ENCODE data around the gene NEFH. TPM values are rescaled to one million over a fixed set of nuclear protein-coding genes. Genes with fewer than 3 reads are reported as not detected.
"Not testable (repeated sequence)": the region's sequence is repeated elsewhere in the genome, so short reads cannot be mapped to it uniquely, and the experiment has no call there.

Gene NEFH
- total RNA-seq, 2 experiments from 2014 or later, result 8.1 to 8.7 TPM

DNA sequence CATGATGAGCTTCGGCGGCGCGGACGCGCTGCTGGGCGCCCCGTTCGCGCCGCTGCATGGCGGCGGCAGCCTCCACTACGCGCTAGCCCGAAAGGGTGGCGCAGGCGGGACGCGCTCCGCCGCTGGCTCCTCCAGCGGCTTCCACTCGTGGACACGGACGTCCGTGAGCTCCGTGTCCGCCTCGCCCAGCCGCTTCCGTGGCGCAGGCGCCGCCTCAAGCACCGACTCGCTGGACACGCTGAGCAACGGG, 169 bp downstream of the NEFH start:
- peaks cover 2% of the 10 kb centered on the region for H3K36me3 Mint-ChIP-seq
- H3K27ac Mint-ChIP-seq, result no peak overlapping the region
- no peak for DNase-seq

DNA sequence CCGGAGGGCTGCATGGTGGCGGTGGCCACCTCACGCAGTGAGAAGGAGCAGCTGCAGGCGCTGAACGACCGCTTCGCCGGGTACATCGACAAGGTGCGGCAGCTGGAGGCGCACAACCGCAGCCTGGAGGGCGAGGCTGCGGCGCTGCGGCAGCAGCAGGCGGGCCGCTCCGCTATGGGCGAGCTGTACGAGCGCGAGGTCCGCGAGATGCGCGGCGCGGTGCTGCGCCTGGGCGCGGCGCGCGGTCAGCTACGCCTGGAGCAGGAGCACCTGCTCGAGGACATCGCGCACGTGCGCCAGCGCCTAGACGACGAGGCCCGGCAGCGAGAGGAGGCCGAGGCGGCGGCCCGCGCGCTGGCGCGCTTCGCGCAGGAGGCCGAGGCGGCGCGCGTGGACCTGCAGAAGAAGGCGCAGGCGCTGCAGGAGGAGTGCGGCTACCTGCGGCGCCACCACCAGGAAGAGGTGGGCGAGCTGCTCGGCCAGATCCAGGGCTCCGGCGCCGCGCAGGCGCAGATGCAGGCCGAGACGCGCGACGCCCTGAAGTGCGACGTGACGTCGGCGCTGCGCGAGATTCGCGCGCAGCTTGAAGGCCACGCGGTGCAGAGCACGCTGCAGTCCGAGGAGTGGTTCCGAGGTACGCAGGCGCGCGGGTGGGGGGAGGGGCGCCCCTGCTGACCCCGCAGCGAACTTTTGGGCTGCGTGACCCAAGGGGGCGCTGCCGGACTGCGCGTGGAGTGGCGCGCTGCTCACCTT, 670 bp downstream of the NEFH start:
- no peak overlapping the region for H3K27ac Mint-ChIP-seq
- H3K36me3 Mint-ChIP-seq, result peaks cover 2% of the 10 kb centered on the region
- DNase-seq, result peak; percentile 70
- H3K4me3 Mint-ChIP-seq, result peak overlapping the region; percentile 68
- H3K4me1 Mint-ChIP-seq, result peaks cover 8% of the 10 kb centered on the region
- H3K27me3 Mint-ChIP-seq, result peaks cover 46% of the 10 kb centered on the region
- H3K9me3 Mint-ChIP-seq, result no peaks in the 10 kb centered on the region

More for the DNA sequence above, 169 bp downstream of the NEFH start:
- no peaks in the 10 kb centered on the region for H3K9me3 Mint-ChIP-seq
- peaks cover 50% of the 10 kb centered on the region for H3K27me3 Mint-ChIP-seq
- no peak overlapping the region for H3K4me3 Mint-ChIP-seq
- peaks cover 8% of the 10 kb centered on the region for H3K4me1 Mint-ChIP-seq

- no peak overlapping the region for H3K27ac Mint-ChIP-seq
- peak overlapping the region; percentile 68 for H3K4me3 Mint-ChIP-seq
- H3K9me3 Mint-ChIP-seq, result no peaks in the 10 kb centered on the region
- H3K4me1 Mint-ChIP-seq, result peaks cover 8% of the 10 kb centered on the region
- peaks cover 43% of the 10 kb centered on the region for H3K27me3 Mint-ChIP-seq
- peaks cover 2% of the 10 kb centered on the region for H3K36me3 Mint-ChIP-seq
- no peak for DNase-seq
Measured at GRCh38 chr22:29481265-29482000, 1.4 kb downstream of the NEFH start.

- H3K27ac Mint-ChIP-seq, result no peak overlapping the region
- peak overlapping the region; percentile 68 for H3K4me3 Mint-ChIP-seq
- no peaks in the 10 kb centered on the region for H3K9me3 Mint-ChIP-seq
Measured at GRCh38 chr22:29482253-29482652, 2.2 kb downstream of the NEFH start.

GRCh38 chr22:29482726-29483125, 2.7 kb downstream of the NEFH start:
- Mint-ChIP-seq H3K4me1 (peaks cover 8% of the 10 kb centered on the region), H3K27me3 (peaks cover 36% of the 10 kb centered on the region), H3K4me3 (no peak overlapping the region), H3K36me3 (peaks cover 2% of the 10 kb centered on the region), H3K27ac (no peak overlapping the region), H3K9me3 (no peaks in the 10 kb centered on the region)
- DNase-seq, result no peak

More at GRCh38 chr22:29482253-29482652, 2.2 kb downstream of the NEFH start:
- no peak for DNase-seq
- H3K4me1 Mint-ChIP-seq, result peaks cover 8% of the 10 kb centered on the region
- H3K27me3 Mint-ChIP-seq, result peaks cover 39% of the 10 kb centered on the region
- H3K36me3 Mint-ChIP-seq, result peaks cover 2% of the 10 kb centered on the region

DNA sequence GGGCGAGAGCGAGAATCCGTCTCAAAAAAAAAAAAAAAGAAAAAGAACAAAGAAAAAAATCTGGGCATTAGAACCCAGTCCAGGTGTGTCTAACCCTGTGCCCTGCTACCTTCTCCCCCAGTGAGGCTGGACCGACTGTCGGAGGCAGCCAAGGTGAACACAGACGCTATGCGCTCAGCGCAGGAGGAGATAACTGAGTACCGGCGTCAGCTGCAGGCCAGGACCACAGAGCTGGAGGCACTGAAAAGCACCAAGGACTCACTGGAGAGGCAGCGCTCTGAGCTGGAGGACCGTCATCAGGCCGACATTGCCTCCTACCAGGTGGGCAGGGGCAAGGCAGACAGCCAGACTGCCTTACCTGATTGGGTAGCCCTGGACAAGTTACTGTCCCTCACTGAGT, 3.2 kb downstream of the NEFH start:
- H3K27ac Mint-ChIP-seq, result no peak overlapping the region
- peaks cover 8% of the 10 kb centered on the region for H3K4me1 Mint-ChIP-seq
- peaks cover 2% of the 10 kb centered on the region for H3K36me3 Mint-ChIP-seq
- H3K4me3 Mint-ChIP-seq, result no peak overlapping the region
- H3K9me3 Mint-ChIP-seq, result no peaks in the 10 kb centered on the region
- DNase-seq, result no peak
- H3K27me3 Mint-ChIP-seq, result peaks cover 31% of the 10 kb centered on the region

- H3K27me3 Mint-ChIP-seq, result peaks cover 17% of the 10 kb centered on the region
- H3K4me3 Mint-ChIP-seq, result no peak overlapping the region
- H3K27ac Mint-ChIP-seq, result no peak overlapping the region
- H3K36me3 Mint-ChIP-seq, result peaks cover 2% of the 10 kb centered on the region
- H3K4me1 Mint-ChIP-seq, result peaks cover 3% of the 10 kb centered on the region
- DNase-seq, result no peak
- no peaks in the 10 kb centered on the region for H3K9me3 Mint-ChIP-seq
Measured at GRCh38 chr22:29484642-29485041, 4.6 kb downstream of the NEFH start.

DNA sequence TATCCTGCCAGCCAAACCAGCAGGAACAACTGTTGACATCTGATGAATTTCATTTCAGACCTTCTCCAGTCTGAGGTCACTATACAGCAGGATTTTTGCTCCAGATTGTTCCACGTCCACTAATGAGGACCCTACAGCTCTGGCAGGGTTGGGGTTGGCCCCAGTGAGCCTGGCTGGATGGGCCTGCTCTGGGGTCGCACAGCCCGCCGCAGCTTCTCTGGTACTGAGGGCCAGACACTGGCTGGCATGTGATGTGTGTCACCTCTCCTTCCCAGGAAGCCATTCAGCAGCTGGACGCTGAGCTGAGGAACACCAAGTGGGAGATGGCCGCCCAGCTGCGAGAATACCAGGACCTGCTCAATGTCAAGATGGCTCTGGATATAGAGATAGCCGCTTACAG, 5.4 kb downstream of the NEFH start:
- Mint-ChIP-seq H3K9me3 (no peaks in the 10 kb centered on the region), H3K36me3 (peaks cover 2% of the 10 kb centered on the region), H3K4me1 (peaks cover 3% of the 10 kb centered on the region), H3K27ac (peak overlapping the region; percentile 12), H3K4me3 (no peak overlapping the region), H3K27me3 (peaks cover 14% of the 10 kb centered on the region)
- DNase-seq, result no peak

DNA sequence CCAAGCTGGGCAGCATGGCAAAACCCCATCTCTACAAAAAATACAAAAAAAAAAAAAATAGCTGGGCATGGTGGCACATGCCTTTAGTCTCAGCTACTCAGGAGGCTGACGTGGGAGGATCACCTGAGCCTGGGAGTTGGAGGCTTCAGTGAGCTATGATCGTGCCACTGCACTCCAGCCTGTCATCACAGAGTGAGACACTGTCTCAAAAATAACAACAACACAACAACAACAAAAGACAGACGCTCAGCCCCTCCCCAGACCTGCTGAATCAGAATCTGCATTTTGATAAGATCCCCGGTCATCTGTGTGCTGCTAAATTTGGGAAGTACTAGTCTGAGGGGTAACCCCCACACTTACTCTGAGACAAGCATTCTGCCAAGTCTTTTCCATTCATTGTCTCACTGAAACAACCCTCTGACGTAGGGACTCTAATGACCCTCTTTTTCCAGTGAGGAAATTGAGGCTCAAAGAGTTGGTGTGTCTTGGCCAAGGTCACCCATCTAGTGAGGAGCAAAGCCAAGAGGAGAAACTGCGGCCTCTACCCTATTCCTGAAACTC, 7.5 kb downstream of the NEFH start:
- H3K4me1 Mint-ChIP-seq, result no peaks in the 10 kb centered on the region
- DNase-seq, result no peak
- H3K27ac Mint-ChIP-seq, result no peak overlapping the region
- no peak overlapping the region for H3K4me3 Mint-ChIP-seq
- no peaks in the 10 kb centered on the region for H3K9me3 Mint-ChIP-seq
- H3K27me3 Mint-ChIP-seq, result no peaks in the 10 kb centered on the region
- H3K36me3 Mint-ChIP-seq, result no peaks in the 10 kb centered on the region

- H3K4me3 Mint-ChIP-seq, H3K27me3 Mint-ChIP-seq: not testable (repeated sequence)
Measured at GRCh38 chr22:29489127-29489780, 9.2 kb downstream of the NEFH start.

DNA sequence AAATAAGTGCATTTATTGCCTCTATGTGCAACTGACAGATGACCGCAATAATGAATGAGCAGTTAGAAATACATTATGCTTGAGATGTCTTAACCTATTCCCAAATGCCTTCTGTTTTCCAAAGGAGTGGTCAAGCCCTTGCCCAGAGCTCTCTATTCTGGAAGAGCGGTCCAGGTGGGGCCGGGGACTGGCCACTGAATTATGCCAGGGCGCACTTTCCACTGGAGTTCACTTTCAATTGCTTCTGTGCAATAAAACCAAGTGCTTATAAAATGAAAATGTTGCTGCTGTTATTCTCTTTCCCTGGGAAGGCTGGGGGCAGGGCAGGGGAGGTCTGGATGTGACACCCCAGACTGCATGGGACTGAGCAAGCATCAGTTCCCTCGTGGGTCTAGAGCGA, 11.0 kb downstream of the NEFH start:
- Mint-ChIP-seq H3K27me3 (no peaks in the 10 kb centered on the region), H3K4me1 (no peaks in the 10 kb centered on the region), H3K9me3 (peaks cover 3% of the 10 kb centered on the region), H3K27ac (no peak overlapping the region), H3K36me3 (peaks cover 12% of the 10 kb centered on the region), H3K4me3 (no peak overlapping the region)
- no peak for DNase-seq

More at GRCh38 chr22:29489127-29489780, 9.2 kb downstream of the NEFH start:
- not testable (repeated sequence) for H3K27ac Mint-ChIP-seq, H3K36me3 Mint-ChIP-seq, DNase-seq, H3K4me1 Mint-ChIP-seq, H3K9me3 Mint-ChIP-seq

GRCh38 chr22:29493636-29494035, 13.6 kb downstream of the NEFH start:
- H3K27ac Mint-ChIP-seq, result no peak overlapping the region
- no peak for DNase-seq
- peaks cover 3% of the 10 kb centered on the region for H3K9me3 Mint-ChIP-seq
- H3K27me3 Mint-ChIP-seq, result no peaks in the 10 kb centered on the region
- no peaks in the 10 kb centered on the region for H3K4me1 Mint-ChIP-seq
- no peak overlapping the region for H3K4me3 Mint-ChIP-seq
- peaks cover 12% of the 10 kb centered on the region for H3K36me3 Mint-ChIP-seq

- no peak overlapping the region for H3K27ac Mint-ChIP-seq
- H3K4me3 Mint-ChIP-seq, result no peak overlapping the region
- H3K27me3 Mint-ChIP-seq, result no peaks in the 10 kb centered on the region
- H3K9me3 Mint-ChIP-seq, result no peaks in the 10 kb centered on the region
- no peaks in the 10 kb centered on the region for H3K4me1 Mint-ChIP-seq
- no peak for DNase-seq
- H3K36me3 Mint-ChIP-seq, result peaks cover 6% of the 10 kb centered on the region
Measured at GRCh38 chr22:29499852-29500251, 19.8 kb downstream of the NEFH start.

GRCh38 chr22:29503811-29504372, 23.9 kb downstream of the NEFH start:
- no peak overlapping the region for H3K27ac Mint-ChIP-seq

GRCh38 chr22:29509298-29509697, 29.3 kb downstream of the NEFH start:
- DNase-seq, result no peak
- Mint-ChIP-seq H3K9me3 (no peaks in the 10 kb centered on the region), H3K36me3 (peaks cover 15% of the 10 kb centered on the region), H3K27ac (no peak overlapping the region), H3K27me3 (no peaks in the 10 kb centered on the region), H3K4me1 (peaks cover 3% of the 10 kb centered on the region), H3K4me3 (no peak overlapping the region)

More at GRCh38 chr22:29503811-29504372, 23.9 kb downstream of the NEFH start:
- Mint-ChIP-seq H3K36me3 (peaks cover 11% of the 10 kb centered on the region), H3K9me3 (no peaks in the 10 kb centered on the region), H3K4me3 (no peak overlapping the region), H3K27me3 (no peaks in the 10 kb centered on the region), H3K4me1 (no peaks in the 10 kb centered on the region)
- DNase-seq, result no peak

All from activated naive CD8-positive, alpha-beta T cell treated with anti-CD3 and anti-CD28 coated beads for 36 hours (primary cell).